ENCODE measurements around the gene PACS2.

The PACS2 gene

DNA sequence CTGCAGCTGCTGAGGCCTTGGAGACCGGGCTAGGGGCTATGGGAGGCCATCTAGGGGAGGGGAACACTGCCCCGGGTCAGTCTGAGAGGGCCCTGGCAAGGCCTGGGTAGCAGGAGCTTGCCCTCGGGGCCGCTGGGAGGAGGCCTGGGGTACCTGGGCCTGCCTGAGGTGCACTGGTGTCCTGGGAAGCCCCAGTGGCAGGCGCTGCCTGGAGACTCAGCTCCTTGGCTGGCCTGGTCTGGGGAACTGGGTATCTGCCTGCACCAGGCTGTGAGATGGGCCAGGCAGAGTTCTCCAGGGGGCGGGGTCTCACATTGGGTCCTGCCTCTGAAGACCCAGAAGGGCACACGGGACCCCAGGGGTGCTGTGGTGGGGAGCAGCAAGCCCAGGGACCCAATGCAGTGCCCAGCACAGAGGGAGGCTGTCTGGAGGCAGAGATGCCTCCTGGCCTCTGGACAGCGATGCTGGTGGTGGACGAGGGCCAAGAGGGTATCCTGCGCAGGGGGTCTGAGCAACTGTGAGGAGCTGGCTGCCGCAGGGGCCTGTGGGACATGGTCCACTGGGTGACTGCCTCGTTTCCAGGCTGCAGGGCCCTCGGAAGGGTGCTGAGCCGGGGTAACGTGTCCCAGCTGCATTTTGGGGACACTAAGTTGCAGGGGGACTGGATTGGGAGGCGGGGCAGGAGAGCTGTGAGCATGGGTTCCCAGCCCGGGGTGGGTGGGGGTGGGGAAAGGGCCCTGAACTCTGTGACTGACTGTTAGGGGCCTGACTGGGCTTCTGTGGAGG, 97.6 kb downstream of the PACS2 start:
- H3K4me3 ChIP-seq (ENCODE audit: low read length): no peak overlapping the region
- no peak for DNase-seq (ENCODE audit: low read depth)
- TF ChIP-seq, protein P1, sequence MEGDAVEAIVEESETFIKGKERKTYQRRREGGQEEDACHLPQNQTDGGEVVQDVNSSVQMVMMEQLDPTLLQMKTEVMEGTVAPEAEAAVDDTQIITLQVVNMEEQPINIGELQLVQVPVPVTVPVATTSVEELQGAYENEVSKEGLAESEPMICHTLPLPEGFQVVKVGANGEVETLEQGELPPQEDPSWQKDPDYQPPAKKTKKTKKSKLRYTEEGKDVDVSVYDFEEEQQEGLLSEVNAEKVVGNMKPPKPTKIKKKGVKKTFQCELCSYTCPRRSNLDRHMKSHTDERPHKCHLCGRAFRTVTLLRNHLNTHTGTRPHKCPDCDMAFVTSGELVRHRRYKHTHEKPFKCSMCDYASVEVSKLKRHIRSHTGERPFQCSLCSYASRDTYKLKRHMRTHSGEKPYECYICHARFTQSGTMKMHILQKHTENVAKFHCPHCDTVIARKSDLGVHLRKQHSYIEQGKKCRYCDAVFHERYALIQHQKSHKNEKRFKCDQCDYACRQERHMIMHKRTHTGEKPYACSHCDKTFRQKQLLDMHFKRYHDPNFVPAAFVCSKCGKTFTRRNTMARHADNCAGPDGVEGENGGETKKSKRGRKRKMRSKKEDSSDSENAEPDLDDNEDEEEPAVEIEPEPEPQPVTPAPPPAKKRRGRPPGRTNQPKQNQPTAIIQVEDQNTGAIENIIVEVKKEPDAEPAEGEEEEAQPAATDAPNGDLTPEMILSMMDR (IDR thresholded peaks at IDR 0.05; ENCODE audit: insufficient read depth, low read depth, low read length, missing control alignments): no peak

DNA sequence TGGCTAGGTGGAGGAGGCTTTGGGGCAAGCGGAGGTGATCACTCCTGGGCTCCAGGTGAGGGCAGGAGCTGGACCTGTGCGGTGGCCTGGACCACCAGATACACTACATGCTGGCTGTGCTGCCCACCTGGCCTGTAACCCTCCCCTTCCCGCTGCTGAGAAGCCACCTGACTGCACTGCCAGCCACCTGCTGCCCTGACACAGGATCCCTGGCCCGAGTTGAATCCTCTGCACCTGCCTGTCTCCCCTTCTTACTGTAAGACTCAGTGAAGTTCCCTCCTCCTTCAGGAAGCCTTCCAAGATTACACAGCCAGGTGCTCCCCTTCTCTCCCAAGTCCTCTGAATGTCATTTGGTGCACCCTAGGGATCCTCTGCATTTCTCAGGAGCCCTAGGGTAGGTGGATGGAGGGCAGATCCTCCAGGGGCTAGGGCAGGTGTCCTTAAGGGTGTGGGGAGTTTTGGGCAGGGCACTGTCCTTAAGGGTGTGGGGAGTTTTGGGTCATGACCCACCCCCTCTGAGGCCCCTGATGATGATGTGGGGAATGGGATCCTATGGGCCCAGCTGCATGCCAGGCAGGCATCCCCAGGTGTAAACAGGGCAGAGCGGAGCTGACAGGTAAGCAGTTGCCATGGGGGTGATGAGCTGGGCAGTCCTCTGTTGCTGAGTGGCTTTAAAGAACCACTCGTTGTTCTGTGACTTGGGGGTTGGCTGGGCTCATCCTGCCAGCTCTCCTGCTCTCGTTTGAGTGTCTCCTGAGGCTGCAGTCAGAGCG, 98.4 kb downstream of the PACS2 start:
- no peak for DNase-seq (ENCODE audit: low read depth)
- TF ChIP-seq, protein P1 (IDR thresholded peaks at IDR 0.05; ENCODE audit: insufficient read depth, low read depth, low read length, missing control alignments): no peak
- no peak overlapping the region for H3K4me3 ChIP-seq (ENCODE audit: low read length)

GRCh38 chr14:105413544-105413886, 99.0 kb downstream of the PACS2 start:
- DNase-seq (ENCODE audit: low read depth): no peak
- H3K4me3 ChIP-seq (ENCODE audit: low read length): no peak overlapping the region
- TF ChIP-seq, protein P1 (IDR thresholded peaks at IDR 0.05; ENCODE audit: insufficient read depth, low read depth, low read length, missing control alignments): no peak

DNA sequence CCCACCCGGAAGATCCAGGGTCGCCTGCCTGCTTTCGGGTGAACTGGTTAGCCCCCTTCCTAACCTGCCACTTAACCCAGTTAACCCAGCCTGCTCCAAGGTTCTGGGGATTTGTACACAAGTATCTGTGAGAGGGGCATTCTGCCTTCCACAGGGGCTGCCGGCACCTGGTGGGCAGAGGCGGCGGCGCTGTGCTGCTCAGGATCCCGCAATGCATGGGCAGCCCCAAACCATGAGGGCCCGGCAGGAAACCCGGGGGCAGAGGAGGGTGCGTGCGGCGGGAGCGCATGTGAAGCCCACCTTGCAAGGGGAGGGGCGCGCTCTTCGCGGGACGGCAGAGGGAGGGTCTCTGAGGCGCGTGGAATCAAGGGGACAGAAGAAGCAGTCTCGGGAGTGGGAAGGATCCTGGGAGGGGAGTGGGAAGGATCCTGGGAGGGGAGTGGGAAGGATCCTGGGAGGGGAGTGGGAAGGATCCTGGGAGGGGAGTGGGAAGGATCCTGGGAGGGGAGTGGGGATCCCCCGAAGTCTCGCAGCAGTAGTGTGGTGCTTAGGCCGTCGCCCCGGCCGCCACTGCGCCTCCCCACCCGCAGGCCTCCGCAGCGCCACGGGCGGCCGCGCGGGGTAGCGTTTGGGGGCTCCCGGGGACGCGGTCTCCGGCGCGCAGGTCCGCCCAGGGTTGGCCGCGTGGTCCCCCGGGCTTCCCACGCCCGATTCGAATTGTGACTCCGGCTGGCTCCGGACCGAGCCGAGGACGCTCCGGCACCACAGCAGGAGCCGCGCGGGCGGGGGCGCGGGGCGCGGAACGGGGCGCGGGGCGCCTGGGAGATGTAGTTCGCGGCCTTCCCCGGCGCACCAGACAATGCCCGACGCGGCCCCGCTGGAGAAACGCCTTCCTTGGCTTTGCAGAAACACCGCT, 100.2 kb downstream of the PACS2 start:
- TF ChIP-seq, protein P1 (IDR thresholded peaks at IDR 0.05; ENCODE audit: insufficient read depth, low read depth, low read length, missing control alignments): peak; percentile 41
- H3K4me3 ChIP-seq (ENCODE audit: low read length): peak overlapping the region; percentile 39
- peak; percentile 54 for DNase-seq (ENCODE audit: low read depth)

- DNase-seq (ENCODE audit: low read depth): no peak
- peak overlapping the region; percentile 39 for H3K4me3 ChIP-seq (ENCODE audit: low read length)
- TF ChIP-seq, protein P1 (IDR thresholded peaks at IDR 0.05; ENCODE audit: insufficient read depth, low read depth, low read length, missing control alignments): no peak
Measured at GRCh38 chr14:105415481-105416428, 101.2 kb downstream of the PACS2 start.

DNA sequence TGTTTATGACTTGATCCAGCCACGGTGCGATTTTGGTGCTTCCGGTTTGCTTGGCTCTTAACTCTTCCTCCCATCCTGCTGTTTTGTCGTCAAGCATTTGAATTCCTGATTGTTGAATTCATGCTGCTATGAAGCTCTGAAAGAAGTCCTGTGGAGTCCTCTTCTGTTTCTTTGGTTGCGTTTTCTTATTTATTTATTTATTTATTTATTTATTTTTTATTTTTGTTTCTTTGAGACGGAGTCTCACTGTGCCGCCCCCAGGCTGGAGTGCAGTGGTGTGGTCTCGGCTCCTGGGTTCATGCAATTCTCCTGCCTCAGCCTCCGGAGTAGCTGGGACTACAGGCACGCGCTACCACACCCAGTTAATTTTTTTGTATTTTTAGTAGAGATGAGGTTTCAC, 102.1 kb downstream of the PACS2 start:
- no peak overlapping the region for H3K4me3 ChIP-seq (ENCODE audit: low read length)
- TF ChIP-seq, protein P1 (IDR thresholded peaks at IDR 0.05; ENCODE audit: insufficient read depth, low read depth, low read length, missing control alignments): no peak
- DNase-seq (ENCODE audit: low read depth): no peak

Measured in epithelial cell of esophagus (primary cell).